IPS-NIHi11 (cell line): ENCODE measurements around the gene FOXJ3.

Experiments used
- DNase-seq: peaks from one replicate; pipeline ENCODE4 v3.0.0; 2012; ENCODE audit warnings: mixed read lengths, low spot score

Gene FOXJ3

GRCh38 chr1:42167611-42168390 lies 167.2 kb downstream of the FOXJ3 start:
- DNase-seq, result no peak

- DNase-seq, result peak; percentile 69
Observed at GRCh38 chr1:42165511-42166210, 169.4 kb downstream of the FOXJ3 start.

- DNase-seq, result no peak
Observed at GRCh38 chr1:42164551-42165420, 170.2 kb downstream of the FOXJ3 start, which contains the start of gene GUCA2A. Gene GUCA2A (minus strand): TSS chr1:42164745. CDS start chr1:42164712, 33 bp downstream.

GRCh38 chr1:42163536-42164503 lies 171.2 kb downstream of the FOXJ3 start:
- no peak for DNase-seq

- no peak for DNase-seq
Observed at GRCh38 chr1:42163114-42163513, 171.9 kb downstream of the FOXJ3 start.

GRCh38 chr1:42162181-42162580 lies 172.9 kb downstream of the FOXJ3 start:
- DNase-seq, result no peak

- DNase-seq, result no peak
Observed at GRCh38 chr1:42158189-42158588, 176.8 kb downstream of the FOXJ3 start.

GRCh38 chr1:42157667-42158066 lies 177.4 kb downstream of the FOXJ3 start:
- no peak for DNase-seq

- no peak for DNase-seq
Observed at GRCh38 chr1:42155362-42155761, 179.7 kb downstream of the FOXJ3 start.

GRCh38 chr1:42154685-42155084 lies 180.3 kb downstream of the FOXJ3 start:
- DNase-seq, result no peak

- no peak for DNase-seq
Observed at GRCh38 chr1:42153624-42154023, 181.4 kb downstream of the FOXJ3 start.

GRCh38 chr1:42152907-42153600 lies 182.0 kb downstream of the FOXJ3 start, which contains the start of gene GUCA2B:
Gene GUCA2B (plus strand): TSS chr1:42153410. CDS start chr1:42153451, 41 bp downstream.
- no peak for DNase-seq

- no peak for DNase-seq
Observed at GRCh38 chr1:42152119-42152518, 182.9 kb downstream of the FOXJ3 start.

- DNase-seq, result no peak
Observed at GRCh38 chr1:42150651-42151050, 184.4 kb downstream of the FOXJ3 start.

GRCh38 chr1:42148166-42148565 lies 186.9 kb downstream of the FOXJ3 start:
- no peak for DNase-seq

- peak; percentile 89 for DNase-seq
Observed at GRCh38 chr1:42146626-42147320, 188.3 kb downstream of the FOXJ3 start.

GRCh38 chr1:42145764-42146625 lies 189.0 kb downstream of the FOXJ3 start:
- no peak for DNase-seq

GRCh38 chr1:42145389-42145716 lies 189.7 kb downstream of the FOXJ3 start:
- no peak for DNase-seq
